ENCODE measurements around the gene RAET1G. TPM values are rescaled to one million over a fixed set of nuclear protein-coding genes. Genes with fewer than 3 reads are reported as not detected.

The RAET1G gene
- polyA plus RNA-seq, 1 of the 3 experiments (the other 2 are of a cell fraction) = 2.5 TPM

DNA sequence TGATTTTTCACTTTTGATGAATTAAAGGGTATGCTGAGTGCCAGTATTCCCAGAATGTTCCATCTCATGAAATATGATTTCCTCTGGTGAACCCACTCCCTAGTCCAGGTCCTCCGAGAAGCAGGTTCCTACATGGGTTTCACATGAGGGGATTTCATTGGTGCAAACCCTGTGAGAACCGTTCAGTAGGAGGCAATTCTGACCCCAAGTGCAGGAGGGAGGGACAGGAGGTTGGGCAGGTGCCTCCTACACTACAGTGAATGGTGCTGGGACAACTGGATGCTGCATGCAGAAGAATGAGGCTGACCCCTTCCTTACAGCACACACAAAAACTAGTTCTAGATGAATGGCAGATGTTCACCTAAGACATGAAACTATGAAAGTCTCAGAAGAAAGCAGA is 13.8 kb upstream of the RAET1G start:
- no peak overlapping the region for H3K9ac ChIP-seq
- H3K9me2 ChIP-seq = no peaks in the 10 kb centered on the region
- no peaks in the 10 kb centered on the region for H3K36me3 ChIP-seq (replicated peaks in 1 of 2; ENCODE audit: control insufficient read depth in 1 of 2, insufficient read depth in 2 of 2, low read length in 1 of 2)
- no peak overlapping the region for H2AFZ ChIP-seq (ENCODE audit: low read depth)
- H3K4me1 ChIP-seq (ENCODE audit: control insufficient read depth in 1 of 2, insufficient read depth in 2 of 2, low read depth in 1 of 2, low read length in 1 of 2) = peaks cover 0 to 6% of the 10 kb centered on the region in 2 experiments; a peak in 1 of 4 replicates
- no peak overlapping the region for H3K27ac ChIP-seq (ENCODE audit: low read depth in 2 of 2, low read length in 1 of 2)
- H4K20me1 ChIP-seq (ENCODE audit: insufficient read depth) = no peaks in the 10 kb centered on the region
- POLR2A ChIA-PET = no interaction called here
- peaks cover 48% of the 10 kb centered on the region for H3K27me3 ChIP-seq (ENCODE audit: insufficient read depth)
- no peak overlapping the region for H3K4me2 ChIP-seq
- H3F3A ChIP-seq (replicated peaks; ENCODE audit: insufficient read depth) = peaks cover 7% of the 10 kb centered on the region
- no peak overlapping the region for H3K4me3 ChIP-seq (ENCODE audit: low read depth in 2 of 2, low read length in 1 of 2)
- CTCF ChIA-PET = interaction anchor here (1.2 to 2.1 kb wide), 3 partner anchors 80 to 879 kb away, joined by 3 to 11 read pairs (median 3); no protein-coding TSS in a partner anchor
- H3K79me2 ChIP-seq (ENCODE audit: insufficient read depth) = no peaks in the 10 kb centered on the region
- 5% methylated on average over 2 of the region's 2 CpGs for WGBS (ENCODE audit: low lambda C conversion rate)
- TF ChIP-seq NRF1 (IDR thresholded peaks at IDR 0.05; ENCODE audit: low read depth, low read length) (no peak), NFIC (IDR thresholded peaks at IDR 0.05; ENCODE audit: borderline replicate concordance) (no peak), FOXJ3 (CRISPR knock-in tag; IDR thresholded peaks at IDR 0.05) (no peak)
- TF ChIP-seq, protein P1, sequence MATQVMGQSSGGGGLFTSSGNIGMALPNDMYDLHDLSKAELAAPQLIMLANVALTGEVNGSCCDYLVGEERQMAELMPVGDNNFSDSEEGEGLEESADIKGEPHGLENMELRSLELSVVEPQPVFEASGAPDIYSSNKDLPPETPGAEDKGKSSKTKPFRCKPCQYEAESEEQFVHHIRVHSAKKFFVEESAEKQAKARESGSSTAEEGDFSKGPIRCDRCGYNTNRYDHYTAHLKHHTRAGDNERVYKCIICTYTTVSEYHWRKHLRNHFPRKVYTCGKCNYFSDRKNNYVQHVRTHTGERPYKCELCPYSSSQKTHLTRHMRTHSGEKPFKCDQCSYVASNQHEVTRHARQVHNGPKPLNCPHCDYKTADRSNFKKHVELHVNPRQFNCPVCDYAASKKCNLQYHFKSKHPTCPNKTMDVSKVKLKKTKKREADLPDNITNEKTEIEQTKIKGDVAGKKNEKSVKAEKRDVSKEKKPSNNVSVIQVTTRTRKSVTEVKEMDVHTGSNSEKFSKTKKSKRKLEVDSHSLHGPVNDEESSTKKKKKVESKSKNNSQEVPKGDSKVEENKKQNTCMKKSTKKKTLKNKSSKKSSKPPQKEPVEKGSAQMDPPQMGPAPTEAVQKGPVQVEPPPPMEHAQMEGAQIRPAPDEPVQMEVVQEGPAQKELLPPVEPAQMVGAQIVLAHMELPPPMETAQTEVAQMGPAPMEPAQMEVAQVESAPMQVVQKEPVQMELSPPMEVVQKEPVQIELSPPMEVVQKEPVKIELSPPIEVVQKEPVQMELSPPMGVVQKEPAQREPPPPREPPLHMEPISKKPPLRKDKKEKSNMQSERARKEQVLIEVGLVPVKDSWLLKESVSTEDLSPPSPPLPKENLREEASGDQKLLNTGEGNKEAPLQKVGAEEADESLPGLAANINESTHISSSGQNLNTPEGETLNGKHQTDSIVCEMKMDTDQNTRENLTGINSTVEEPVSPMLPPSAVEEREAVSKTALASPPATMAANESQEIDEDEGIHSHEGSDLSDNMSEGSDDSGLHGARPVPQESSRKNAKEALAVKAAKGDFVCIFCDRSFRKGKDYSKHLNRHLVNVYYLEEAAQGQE (IDR thresholded peaks at IDR 0.05; ENCODE audit: low read depth, low read length) = no peak
- no peak for DNase-seq
- H3K9me3 ChIP-seq = no peaks in the 10 kb centered on the region

DNA sequence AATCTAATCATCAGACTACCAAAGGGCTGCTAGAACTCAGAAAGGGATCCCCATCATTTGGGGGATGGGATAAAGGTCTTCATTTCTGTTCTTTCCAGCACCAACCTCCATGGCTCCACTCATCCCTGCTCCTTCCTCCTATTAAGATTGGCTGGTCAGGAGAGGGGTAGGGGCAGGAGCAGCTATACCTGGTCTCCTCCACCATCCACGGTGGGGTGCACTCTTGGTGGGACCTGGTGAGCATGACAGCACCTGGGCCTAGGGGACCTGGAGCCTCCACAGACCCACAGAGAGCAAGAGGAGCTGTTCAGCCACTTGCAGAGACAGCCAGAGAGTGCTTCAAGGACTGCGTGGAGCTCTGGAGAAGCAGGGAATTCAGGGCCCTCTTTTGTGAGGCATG is 12.7 kb upstream of the RAET1G start:
- no peaks in the 10 kb centered on the region for H3K9me3 ChIP-seq
- ChIA-PET CTCF (interaction anchor here (1.1 to 2.1 kb wide), 6 partner anchors 24 to 880 kb away, joined by 3 to 11 read pairs (median 3); no protein-coding TSS in a partner anchor), POLR2A (no interaction called here)
- H2AFZ ChIP-seq (ENCODE audit: low read depth) = no peak overlapping the region
- no peak overlapping the region for H3K9ac ChIP-seq
- DNase-seq = no peak
- H3K9me2 ChIP-seq = no peaks in the 10 kb centered on the region
- no peak overlapping the region for H3K27ac ChIP-seq (ENCODE audit: low read depth in 2 of 2, low read length in 1 of 2)
- peaks cover 0 to 6% of the 10 kb centered on the region in 2 experiments; a peak in 1 of 4 replicates for H3K4me1 ChIP-seq (ENCODE audit: control insufficient read depth in 1 of 2, insufficient read depth in 2 of 2, low read depth in 1 of 2, low read length in 1 of 2)
- H4K20me1 ChIP-seq (ENCODE audit: insufficient read depth) = no peaks in the 10 kb centered on the region
- H3K79me2 ChIP-seq (ENCODE audit: insufficient read depth) = no peaks in the 10 kb centered on the region
- WGBS (ENCODE audit: low lambda C conversion rate) = 27% methylated on average over 2 of the region's 2 CpGs
- no peaks in the 10 kb centered on the region for H3K36me3 ChIP-seq (replicated peaks in 1 of 2; ENCODE audit: control insufficient read depth in 1 of 2, insufficient read depth in 2 of 2, low read length in 1 of 2)
- H3K4me2 ChIP-seq = no peak overlapping the region
- TF ChIP-seq, protein P2, sequence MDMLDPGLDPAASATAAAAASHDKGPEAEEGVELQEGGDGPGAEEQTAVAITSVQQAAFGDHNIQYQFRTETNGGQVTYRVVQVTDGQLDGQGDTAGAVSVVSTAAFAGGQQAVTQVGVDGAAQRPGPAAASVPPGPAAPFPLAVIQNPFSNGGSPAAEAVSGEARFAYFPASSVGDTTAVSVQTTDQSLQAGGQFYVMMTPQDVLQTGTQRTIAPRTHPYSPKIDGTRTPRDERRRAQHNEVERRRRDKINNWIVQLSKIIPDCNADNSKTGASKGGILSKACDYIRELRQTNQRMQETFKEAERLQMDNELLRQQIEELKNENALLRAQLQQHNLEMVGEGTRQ (IDR thresholded peaks at IDR 0.05; ENCODE audit: borderline replicate concordance, low read depth, low read length) = no peak
- TF ChIP-seq GABPA (IDR thresholded peaks at IDR 0.05; ENCODE audit: low read depth) (no peak), TAF1 (IDR thresholded peaks at IDR 0.05; ENCODE audit: borderline replicate concordance, low read depth, low read length) (no peak), EP300 (IDR thresholded peaks at IDR 0.05; ENCODE audit: borderline replicate concordance in 1 of 2, low read depth in 1 of 2, low read length in 1 of 2) (no peak), MXI1 (IDR thresholded peaks at IDR 0.05; ENCODE audit: low read depth, low read length) (no peak), RCOR1 (IDR thresholded peaks at IDR 0.05; ENCODE audit: low read length) (no peak), FOXM1 (IDR thresholded peaks at IDR 0.05; ENCODE audit: low read depth) (no peak), FOSL2 (IDR thresholded peaks at IDR 0.05; ENCODE audit: borderline replicate concordance, low read depth) (no peak), TCF12 (IDR thresholded peaks at IDR 0.05) (no peak), POLR2AphosphoS5 (IDR thresholded peaks at IDR 0.05; ENCODE audit: low read depth, low read length) (no peak), EZH2phosphoT487 (IDR thresholded peaks at IDR 0.05; ENCODE audit: borderline replicate concordance, low read depth) (no peak), FOXJ3 (CRISPR knock-in tag; IDR thresholded peaks at IDR 0.05) (no peak), RXRA (IDR thresholded peaks at IDR 0.05; ENCODE audit: borderline replicate concordance, low read depth) (no peak), JUND (IDR thresholded peaks at IDR 0.05) (no peak), GATA2 (CRISPR knock-in tag; IDR thresholded peaks at IDR 0.05) (no peak), CHD2 (IDR thresholded peaks at IDR 0.05; ENCODE audit: low read length, partially characterized antibody) (no peak), ELF1 (IDR thresholded peaks at IDR 0.05) (no peak)
- TF ChIP-seq, protein P3, sequence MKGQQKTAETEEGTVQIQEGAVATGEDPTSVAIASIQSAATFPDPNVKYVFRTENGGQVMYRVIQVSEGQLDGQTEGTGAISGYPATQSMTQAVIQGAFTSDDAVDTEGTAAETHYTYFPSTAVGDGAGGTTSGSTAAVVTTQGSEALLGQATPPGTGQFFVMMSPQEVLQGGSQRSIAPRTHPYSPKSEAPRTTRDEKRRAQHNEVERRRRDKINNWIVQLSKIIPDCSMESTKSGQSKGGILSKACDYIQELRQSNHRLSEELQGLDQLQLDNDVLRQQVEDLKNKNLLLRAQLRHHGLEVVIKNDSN (IDR thresholded peaks at IDR 0.05; ENCODE audit: borderline replicate concordance, low read depth) = no peak
- TF ChIP-seq, protein P4, sequence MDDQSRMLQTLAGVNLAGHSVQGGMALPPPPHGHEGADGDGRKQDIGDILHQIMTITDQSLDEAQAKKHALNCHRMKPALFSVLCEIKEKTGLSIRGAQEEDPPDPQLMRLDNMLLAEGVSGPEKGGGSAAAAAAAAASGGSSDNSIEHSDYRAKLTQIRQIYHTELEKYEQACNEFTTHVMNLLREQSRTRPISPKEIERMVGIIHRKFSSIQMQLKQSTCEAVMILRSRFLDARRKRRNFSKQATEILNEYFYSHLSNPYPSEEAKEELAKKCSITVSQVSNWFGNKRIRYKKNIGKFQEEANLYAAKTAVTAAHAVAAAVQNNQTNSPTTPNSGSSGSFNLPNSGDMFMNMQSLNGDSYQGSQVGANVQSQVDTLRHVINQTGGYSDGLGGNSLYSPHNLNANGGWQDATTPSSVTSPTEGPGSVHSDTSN (IDR thresholded peaks at IDR 0.05) = no peak
- peaks cover 7% of the 10 kb centered on the region for H3F3A ChIP-seq (replicated peaks; ENCODE audit: insufficient read depth)
- H3K4me3 ChIP-seq (ENCODE audit: low read depth in 2 of 2, low read length in 1 of 2) = no peak overlapping the region
- peaks cover 51% of the 10 kb centered on the region for H3K27me3 ChIP-seq (ENCODE audit: insufficient read depth)

All from SK-N-SH (cell line).